Measurements from ENCODE around the gene FHIT.

The FHIT gene

GRCh38 chr3:59818033-59818918 is 1433.0 kb downstream of the FHIT start:
- TF ChIP-seq FOXP2 (optimal IDR thresholded peaks at IDR 0.05; ENCODE audit: borderline replicate concordance, extremely low read depth, extremely low read length, insufficient read depth) (no peak), SIN3A (IDR thresholded peaks at IDR 0.05; ENCODE audit: borderline replicate concordance, insufficient read depth, low read length) (no peak), POLR2AphosphoS5 (IDR thresholded peaks at IDR 0.05; ENCODE audit: low read depth, low read length) (no peak), TAF1 (IDR thresholded peaks at IDR 0.05; ENCODE audit: borderline replicate concordance, insufficient read depth, low read length) (no peak)

- TF ChIP-seq SIN3A (IDR thresholded peaks at IDR 0.05; ENCODE audit: borderline replicate concordance, insufficient read depth, low read length) = no peak
Observed at GRCh38 chr3:59817511-59817910, 1433.7 kb downstream of the FHIT start.

DNA sequence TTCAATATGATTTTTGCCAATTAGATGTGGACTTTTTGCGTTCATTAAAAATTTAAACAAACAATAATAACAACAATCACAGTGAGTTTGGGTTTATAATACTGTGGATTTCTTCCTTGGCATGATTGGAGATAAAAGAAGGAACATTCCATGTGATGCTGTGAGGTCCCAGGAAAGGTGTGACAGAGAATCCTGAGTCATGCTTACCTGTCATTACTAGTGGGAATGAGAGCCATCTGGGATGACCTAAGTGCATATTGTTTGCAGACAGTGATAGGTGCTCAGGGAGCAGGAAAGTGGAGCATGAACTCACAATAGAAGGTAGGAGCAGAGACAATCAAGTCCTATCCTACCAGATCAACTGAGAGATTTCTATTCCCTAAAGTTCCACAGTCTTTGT is 1434.9 kb downstream of the FHIT start:
- no peak for TF ChIP-seq REST (IDR thresholded peaks at IDR 0.05; ENCODE audit: insufficient read depth in 1 of 2, low read depth in 2 of 2, low read length in 2 of 2)
- no peak for TF ChIP-seq FOXP2 (optimal IDR thresholded peaks at IDR 0.05; ENCODE audit: borderline replicate concordance, extremely low read depth, extremely low read length, insufficient read depth)
- TF ChIP-seq TAF1 (IDR thresholded peaks at IDR 0.05; ENCODE audit: borderline replicate concordance, insufficient read depth, low read length) = no peak
- TF ChIP-seq POLR2AphosphoS5 (IDR thresholded peaks at IDR 0.05; ENCODE audit: low read depth, low read length) = no peak
- TF ChIP-seq SIN3A (IDR thresholded peaks at IDR 0.05; ENCODE audit: borderline replicate concordance, insufficient read depth, low read length) = no peak

DNA sequence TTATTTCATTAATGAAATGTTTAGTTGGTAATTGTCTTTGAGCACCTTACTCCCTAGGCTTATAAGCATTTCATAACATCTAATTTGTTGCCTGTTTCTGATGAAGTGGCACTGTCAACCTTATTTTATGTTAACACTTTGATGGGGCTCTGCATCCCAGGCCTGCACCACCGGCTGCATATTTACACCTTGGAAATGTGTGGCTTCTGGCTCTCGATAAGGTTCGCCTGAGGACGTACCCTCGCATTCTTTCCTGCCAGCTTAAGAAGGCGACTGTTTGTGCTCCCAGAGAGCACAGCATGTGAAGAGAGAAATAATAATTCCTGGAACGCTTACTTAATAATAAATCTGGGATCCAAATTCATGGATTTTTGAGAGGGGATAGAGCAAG is 1438.1 kb downstream of the FHIT start:
- TF ChIP-seq FOXP2 (optimal IDR thresholded peaks at IDR 0.05; ENCODE audit: borderline replicate concordance, extremely low read depth, extremely low read length, insufficient read depth) = no peak
- TF ChIP-seq TAF1 (IDR thresholded peaks at IDR 0.05; ENCODE audit: borderline replicate concordance, insufficient read depth, low read length) = no peak

- no peak for TF ChIP-seq FOXP2 (optimal IDR thresholded peaks at IDR 0.05; ENCODE audit: borderline replicate concordance, extremely low read depth, extremely low read length, insufficient read depth)
- no peak for TF ChIP-seq REST (IDR thresholded peaks at IDR 0.05; ENCODE audit: insufficient read depth in 1 of 2, low read depth in 2 of 2, low read length in 2 of 2)
- TF ChIP-seq SIN3A (IDR thresholded peaks at IDR 0.05; ENCODE audit: borderline replicate concordance, insufficient read depth, low read length) = no peak
- no peak for TF ChIP-seq POLR2AphosphoS5 (IDR thresholded peaks at IDR 0.05; ENCODE audit: low read depth, low read length)
- TF ChIP-seq TAF1 (IDR thresholded peaks at IDR 0.05; ENCODE audit: borderline replicate concordance, insufficient read depth, low read length) = no peak
Observed at GRCh38 chr3:59812237-59813147, 1438.8 kb downstream of the FHIT start.

- TF ChIP-seq FOXP2 (optimal IDR thresholded peaks at IDR 0.05; ENCODE audit: borderline replicate concordance, extremely low read depth, extremely low read length, insufficient read depth) (no peak), POLR2AphosphoS5 (IDR thresholded peaks at IDR 0.05; ENCODE audit: low read depth, low read length) (no peak), REST (IDR thresholded peaks at IDR 0.05; ENCODE audit: insufficient read depth in 1 of 2, low read depth in 2 of 2, low read length in 2 of 2) (no peak), TAF1 (IDR thresholded peaks at IDR 0.05; ENCODE audit: borderline replicate concordance, insufficient read depth, low read length) (no peak), SIN3A (IDR thresholded peaks at IDR 0.05; ENCODE audit: borderline replicate concordance, insufficient read depth, low read length) (no peak)
Observed at GRCh38 chr3:59811160-59811559, 1440.1 kb downstream of the FHIT start.
